Anterior cingulate cortex (tissue), 58 donors: Measurements from ENCODE around the gene MICAL3.

Experiments
- DNase-seq, 58 donors: peaks; one replicate each; lab custom pipeline; 2025; lab: John Stamatoyannopoulos, UW

The MICAL3 gene

DNA sequence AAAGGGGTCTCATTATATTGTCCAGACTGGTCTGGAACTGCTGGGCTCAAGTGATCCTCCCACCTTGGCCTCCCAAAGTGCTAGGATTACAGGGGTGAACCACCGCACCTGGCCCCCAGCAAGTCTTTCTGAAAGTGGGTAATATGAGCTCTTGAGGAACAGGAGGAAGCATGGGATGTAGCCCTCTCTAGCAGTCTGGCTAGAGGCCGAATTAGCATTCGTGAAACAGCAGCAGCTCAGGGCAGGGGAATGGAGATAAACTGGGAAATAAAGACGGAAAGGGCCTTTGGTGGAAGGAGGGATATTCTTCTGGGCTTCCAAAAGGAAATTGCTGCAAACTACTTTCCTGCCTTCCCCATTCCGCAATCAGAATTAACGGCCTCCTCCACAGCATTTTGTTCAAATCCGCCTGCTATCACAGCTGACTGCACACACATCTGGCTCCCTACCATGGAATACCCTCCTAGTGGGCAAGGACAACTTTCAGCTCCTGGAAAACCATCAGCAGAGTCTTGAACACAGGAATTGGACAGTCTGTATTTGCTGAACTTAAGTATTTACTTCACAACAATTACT is 44.3 kb downstream of the MICAL3 start:
- DNase-seq, result no peak

DNA sequence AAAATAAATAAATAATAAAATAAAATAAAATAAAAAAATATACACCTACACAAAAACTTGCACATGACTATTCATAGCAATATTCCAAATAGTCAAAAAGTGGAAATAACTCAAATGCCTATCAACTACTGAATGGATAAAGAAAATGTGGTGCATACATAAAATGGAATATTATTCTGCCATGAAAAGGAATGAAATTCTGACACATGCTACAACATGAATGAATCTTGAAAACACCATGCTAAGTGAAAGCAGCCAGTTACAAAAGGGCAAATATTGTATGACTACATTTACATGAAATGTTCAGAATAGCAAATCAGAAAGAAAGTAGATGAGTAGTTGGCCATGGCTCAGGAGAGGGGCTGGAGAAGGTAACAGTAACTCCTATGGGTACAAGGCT is 46.3 kb downstream of the MICAL3 start:
- DNase-seq, result no peak

DNA sequence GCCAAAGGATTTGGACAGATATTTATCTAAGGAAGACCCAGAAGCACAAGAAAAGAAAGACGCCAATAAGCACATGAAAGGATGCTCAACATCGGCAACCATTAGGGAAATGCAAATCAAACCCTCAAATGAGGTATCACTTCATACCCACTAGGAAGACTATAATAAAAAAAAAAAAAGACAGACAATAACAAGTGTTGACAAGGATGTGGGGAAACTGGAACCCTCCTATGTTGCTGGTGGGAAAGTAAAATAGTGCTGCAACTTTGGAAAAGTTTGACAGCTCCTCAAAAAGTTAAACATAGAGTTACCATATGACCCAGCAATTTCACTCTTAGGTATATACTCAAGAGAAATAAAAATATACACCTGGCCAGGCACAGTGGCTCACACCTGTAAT is 47.0 kb downstream of the MICAL3 start:
- no peak for DNase-seq

DNA sequence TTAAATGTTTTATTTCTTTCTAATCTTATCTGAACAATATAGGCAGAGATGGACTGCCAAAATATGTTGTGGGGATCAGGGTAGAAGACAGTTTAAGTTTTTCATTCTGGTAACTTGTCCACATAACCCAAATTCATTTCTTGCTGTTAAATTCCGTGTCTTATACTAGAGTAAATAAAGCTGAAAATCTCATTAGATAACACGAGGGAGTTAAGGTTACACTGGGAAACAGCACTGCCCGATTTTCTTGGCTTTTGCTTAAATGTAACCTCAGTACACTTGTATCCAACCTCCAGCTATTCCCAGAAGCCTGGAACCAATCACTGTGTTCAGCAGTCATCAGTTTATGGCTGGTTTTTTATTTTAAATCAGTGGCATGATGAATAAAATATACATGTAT is 48.2 kb downstream of the MICAL3 start:
- DNase-seq, result no peak

DNA sequence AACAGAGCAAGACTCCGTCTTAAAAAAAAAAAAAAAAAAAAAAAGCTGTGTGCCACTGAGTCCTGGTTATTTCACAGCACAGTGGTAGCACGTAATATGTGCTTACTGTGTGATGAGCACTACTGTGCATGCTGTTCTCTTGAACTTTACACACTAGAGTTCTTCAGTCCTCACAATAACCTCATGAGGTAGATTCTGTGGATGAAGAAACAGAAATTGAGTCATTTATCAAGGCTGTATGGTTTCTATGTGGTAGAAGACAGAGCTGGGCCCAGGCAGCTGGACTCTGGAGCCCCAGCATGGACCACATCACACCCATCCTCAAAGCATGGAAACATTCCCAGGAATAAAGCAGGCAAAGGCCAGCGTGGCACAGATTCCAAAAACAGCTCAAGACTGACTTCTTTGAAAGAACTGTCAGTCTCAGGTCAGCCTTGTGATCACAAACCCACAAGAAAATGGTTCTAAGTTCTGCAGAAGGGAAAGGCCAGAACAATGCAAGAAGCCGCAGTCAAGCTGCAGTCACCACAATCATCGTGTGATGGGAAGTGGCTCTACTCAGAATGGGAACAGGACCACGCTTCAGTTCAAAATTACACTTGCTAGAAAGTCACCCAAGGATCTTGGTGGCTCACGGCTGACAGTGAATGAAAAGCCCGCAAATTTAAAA is 49.5 kb downstream of the MICAL3 start:
- no peak for DNase-seq

DNA sequence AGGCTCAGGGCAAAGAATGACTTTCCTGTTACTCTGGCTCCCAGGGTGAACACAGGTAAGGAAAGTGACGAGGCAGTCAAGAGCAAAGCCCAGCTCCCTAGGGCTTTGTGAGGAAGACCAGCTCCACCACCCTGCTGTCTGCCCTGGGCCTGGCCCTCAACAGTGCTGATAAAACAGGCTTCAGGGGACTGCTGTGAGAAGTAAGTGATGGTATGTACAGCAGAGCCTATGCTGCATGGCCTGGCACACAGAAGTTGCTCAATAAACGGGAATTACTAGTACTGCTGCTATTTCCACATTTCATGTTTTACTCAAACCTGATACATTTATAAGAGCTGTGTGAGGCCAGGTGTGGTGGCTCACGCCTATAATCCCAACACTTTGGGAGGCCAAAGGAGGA is 50.3 kb downstream of the MICAL3 start:
- no peak for DNase-seq

DNA sequence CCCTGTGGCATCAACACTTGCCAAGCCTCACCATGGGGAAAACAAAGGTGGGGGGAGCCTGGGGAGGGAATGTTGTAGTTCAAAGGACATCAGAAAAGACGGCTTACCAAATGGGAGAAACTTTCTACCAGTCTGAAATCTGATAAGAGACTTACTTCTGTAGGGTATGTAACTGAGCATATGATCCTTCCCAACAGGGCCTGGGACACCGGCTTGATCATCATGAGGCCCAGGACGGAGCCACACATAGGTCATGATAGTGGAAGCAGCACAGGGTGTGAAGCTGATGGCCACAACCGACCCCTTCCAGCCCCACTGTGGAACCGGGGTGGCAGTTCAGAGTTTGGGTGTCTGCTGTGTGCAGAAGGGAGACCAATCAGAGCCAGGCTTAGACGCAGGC is 51.1 kb downstream of the MICAL3 start:
- no peak for DNase-seq

DNA sequence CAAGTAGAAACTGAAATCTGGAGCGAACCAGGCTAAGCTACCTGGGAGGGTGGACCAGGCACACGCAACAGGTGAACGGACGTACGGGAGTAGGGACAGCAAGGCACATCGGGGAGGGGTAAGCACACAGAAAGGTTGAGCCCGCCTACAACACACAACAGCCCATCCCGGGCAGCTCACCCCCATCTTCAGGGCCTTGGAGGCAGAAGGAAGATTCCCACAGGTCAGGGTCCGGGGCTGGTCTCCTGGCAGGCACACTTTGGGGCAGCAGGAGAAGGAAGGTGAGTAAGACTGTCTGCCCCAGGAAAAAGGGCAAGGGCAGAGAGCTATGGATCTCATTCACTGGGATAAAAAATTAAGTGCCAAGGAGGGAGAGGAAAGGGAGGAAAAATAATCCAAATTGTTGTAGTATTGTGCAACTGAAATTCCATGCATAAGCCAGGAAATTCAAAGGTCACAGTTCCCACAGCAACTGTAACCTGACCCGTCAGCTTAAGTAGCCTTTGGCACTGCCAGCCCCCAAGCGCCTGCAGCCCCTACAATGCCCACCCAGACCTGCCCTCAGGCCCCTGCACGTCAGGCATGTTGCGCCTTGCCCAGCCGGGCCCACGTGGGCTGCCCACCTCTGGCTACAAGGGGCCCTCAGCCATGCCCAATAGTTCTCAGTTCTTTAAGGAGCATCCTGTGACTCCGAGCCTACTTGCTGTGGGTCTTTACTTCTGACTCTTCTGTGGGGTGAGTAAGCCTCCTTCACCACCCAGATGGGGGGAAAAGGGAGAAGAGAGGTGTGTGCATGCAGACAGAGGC is 51.8 kb downstream of the MICAL3 start:
- no peak for DNase-seq

DNA sequence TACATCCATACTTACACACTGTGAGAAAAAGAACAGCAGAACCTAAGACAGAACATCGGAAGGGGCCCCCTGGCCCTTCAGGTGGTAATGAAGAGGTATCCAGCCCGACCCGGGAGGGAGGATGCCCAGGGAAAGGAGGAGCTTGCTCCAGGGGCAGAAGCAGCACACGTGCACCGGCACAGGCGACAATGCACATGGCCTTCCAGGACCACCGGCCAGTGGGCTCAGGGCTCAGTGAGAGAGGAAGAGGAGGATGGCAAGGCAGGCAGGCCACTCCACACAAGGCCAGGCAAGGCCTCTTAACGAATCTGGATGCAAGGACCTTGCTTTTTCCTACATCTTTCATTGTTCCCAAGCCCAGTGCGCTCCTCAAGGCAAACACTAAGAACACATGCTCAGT is 52.6 kb downstream of the MICAL3 start:
- no peak for DNase-seq

DNA sequence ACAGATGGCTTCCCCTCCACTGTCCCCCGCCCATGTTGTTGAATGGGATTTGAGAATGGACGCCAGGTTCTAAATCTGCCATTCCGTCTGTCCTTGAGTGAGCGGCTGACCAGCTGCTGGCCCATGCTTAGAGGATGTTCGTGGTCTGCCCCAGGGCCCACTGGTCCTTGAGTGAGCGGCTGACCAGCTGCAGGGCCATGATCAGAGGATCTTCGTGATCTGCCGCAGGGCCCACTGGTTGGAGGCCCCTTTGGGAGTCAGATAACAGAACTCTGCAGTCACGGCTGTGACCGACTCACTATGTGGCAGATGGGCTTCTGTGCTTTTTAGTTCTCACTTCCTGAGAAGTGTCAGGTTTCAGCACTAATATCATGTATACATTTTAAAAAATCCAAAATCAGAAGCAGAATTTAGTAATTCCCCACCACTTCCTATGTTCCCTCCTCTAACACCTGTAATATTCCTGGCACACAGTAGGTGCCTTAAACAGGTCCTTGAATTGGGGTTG is 54.1 kb downstream of the MICAL3 start:
- peak in 1 of 58 donors; percentile 56 for DNase-seq

DNA sequence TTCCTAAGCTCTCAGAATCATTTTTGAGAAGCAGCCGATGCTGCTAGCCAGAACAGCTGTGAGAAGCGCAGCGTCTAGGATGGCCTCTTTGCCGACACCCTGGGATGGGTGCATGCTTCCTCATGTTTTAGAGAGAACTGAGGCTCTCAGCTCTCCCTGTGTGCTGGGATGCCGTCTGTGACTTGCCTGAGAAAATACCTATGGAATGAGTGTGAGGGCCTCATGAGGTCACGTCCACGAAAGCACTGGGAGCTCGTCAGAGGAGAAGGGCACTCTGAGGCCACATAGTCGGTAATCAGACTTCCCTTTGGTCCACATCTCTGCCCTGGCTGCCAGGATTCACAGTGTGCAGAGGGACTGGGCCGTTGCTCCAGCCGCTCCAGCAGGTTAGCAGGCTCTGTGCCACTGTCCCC is 54.7 kb downstream of the MICAL3 start:
- no peak for DNase-seq

DNA sequence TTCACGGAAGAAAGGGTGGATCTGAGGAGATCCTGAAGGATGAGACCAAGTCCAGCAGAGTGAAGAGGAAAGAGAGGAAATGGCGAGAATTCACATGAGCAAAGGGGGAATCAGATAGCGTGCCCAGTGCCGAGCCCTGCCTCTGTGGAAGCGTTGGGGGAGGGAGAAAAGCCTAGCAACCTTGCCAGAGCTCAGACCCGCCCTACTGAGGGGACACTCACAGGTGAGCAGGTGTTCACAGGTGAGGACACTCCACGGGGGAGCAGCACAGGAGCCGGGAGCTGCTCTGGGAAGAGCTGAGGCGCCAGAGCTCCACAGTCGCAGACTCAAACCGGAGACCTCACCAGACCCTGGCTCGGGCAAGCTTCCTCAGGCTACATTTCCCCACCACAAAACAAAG is 56.2 kb downstream of the MICAL3 start:
- no peak for DNase-seq

DNA sequence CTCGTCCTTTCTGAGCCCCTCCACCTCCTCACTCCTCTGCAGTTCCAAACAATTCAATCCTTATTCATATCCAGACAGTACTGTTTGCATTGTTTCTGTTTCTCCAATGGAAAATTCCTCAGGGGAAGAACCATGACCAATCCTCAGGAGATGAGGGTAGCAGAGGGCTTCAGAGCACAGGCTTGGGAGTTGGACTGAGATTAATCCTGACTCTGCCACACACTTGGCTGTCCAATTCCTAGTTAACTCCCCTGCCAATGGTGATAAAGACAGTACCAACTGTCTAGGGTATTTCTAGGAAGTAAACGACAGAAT is 58.0 kb downstream of the MICAL3 start:
- DNase-seq, result no peak

DNA sequence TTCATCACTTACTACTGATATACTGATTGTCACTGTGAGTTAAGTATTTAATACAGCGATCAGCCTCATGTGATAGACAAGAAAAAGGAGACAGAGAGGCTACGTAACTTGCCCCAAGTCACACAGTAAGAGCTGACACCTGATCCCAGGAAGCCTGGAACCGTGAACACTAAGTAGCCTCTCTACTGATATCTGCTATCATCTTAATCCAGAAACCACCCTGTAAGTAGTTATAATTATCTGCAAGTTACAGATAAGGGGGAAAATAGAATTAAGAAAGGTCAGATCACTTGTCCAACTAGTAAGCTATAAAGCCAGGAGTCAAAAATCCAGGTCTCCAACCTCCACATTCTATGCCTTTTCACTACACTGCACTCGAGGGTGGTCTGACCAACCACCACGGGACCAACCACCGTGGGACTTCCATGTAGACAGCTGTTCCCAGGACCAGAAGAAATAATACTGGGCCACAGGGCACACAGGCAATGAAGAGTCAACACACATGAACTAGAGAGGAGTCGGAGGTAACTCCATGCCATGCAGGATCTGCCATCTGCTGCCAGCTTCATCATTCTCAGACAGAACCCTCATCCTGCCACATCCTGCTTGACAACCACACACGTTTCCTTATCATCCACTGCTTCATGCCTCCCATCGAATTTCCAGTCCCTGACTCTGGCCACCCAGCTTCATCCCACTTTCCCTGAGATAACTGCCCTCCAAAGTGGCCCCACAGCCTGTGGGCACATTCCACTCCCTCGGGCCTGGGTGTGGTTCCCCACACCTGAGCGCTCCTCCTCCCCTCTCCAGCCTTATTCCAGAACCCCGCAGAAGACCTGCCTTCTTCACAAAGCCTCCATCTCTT is 58.6 kb downstream of the MICAL3 start:
- no peak for DNase-seq

DNA sequence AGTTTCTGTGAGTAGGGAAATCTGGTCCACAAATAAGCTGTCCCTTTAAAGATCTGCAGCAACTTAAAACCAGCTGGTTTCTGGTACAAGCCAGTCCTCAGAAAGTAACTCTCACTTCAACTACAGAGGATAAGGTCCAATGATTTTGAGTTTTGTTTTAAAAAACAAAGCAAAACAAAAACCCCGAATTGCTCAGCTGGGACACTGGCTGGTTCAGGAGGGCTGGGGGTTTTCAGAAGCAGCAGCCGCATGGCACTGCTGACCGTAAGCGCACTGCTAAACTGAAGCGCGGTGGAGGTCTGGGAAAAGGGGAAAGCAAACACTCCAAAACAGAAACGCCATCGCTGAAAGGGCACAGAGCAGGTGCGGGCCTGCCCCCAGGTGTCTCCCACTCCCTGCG is 59.7 kb downstream of the MICAL3 start:
- no peak for DNase-seq

DNA sequence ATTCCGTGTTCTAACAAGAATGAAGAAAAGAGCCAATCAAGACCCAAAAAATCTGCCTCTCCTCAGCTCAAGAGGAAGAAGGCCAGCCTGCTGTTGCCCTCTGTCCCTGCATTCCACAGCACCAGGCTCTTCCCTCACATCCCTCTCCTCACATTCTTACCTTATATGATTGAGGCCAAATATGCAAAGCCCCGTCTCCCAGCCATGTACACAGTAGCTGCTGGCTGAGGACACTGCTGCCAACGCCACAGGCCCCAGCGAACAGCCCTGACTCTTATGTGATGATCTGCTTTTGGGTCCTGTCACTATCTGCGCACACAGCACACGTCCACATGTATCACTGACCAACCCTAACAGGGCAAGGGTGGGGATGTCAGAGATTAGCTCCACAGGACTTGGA is 60.2 kb downstream of the MICAL3 start:
- DNase-seq, result no peak

DNA sequence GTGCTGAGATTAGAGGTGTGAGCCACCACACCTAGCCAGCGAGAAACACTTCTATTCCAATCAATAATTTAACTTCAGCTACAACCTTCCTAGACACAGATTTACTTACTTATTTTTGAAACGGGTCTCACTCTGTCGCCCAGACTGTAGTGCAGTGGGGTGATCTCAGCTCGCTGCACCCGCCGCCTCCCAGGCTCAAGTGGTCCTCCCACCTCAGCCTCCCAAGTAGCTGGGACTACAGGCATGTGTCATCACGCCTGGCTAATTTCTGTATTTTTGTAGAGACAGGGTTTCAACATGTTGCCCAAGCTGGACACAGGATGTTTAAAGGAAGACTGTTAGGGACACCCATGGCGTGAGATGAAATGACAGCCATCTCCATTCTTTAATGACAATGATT is 61.3 kb downstream of the MICAL3 start:
- DNase-seq, result no peak

DNA sequence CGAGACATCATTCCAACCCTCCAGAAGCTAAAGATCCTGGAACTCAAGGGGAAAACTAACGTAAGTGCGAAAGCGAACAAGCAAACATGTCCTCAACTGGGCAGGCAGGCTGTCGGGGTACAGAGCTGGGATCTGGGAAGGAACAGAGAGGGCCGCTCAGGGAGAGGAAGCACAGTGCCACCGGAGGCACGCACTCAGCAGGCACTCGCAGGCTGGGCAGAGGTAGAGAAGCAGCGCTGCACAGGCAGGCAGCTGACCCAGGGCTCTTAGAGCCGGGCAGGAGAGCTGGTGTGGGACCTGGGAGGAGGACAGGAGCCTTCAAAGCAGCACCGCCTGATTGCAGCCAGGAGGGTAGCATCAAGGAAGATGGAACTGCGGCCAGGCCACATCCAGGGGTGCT is 62.2 kb downstream of the MICAL3 start:
- DNase-seq, result no peak

DNA sequence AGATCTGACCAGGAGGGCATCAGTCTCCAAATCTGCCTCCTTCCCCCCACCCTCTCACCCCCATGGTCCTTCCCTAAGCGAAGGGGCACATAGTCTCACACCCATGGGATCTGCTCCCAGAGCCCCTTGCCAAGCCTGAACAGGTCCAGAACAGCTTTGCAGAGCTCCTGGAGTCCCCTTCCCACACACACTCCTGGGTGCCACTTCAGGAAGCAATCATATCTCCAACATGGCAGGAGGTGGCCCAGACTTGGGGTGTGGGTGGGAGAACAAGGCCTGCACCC is 63.0 kb downstream of the MICAL3 start:
- DNase-seq, result no peak

DNA sequence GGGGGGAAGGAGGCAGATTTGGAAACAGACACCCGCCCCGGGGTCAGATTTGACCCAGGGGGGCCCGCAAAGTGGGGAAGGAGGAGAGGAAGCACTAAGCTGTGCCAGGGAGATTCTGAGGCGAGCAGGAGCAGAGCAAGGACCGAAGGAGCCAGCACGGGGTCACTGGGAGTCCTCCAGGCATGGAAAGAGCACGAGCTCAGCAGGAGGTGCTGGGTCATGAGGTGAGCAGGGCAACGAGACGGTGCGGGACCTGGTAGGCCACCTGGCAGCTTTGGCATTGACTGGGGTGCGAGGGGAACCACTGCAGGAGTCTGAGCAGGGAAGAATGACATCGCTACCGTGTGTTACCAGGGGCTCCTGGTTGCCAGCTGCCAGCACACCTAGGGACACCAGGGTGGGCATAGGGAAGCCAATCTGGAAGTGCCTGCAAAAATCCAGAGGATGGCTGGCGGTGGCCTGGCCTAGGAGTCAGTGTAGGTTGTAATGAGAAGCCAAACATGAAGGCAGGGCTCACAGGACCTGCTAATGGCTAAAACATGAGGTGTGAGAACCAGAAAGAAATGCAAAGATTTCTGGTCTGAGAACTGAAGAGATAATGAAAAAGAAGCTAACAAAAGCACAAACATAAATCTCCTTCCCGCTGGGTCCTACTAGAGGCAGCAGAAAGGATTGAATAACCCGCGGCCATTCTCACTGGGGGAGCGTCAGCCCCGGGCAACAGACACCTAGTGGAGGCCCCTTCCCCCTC is 63.5 kb downstream of the MICAL3 start:
- DNase-seq, result no peak
